Mesenchymal stem cell (in vitro differentiated cells and primary cell): ENCODE measurements around the gene PTPRD.

Source experiments
- DNase-seq: peaks from one replicate; pipeline ENCODE4 v3.0.0-alpha.2; 2013
- H2AFZ ChIP-seq: one replicate; pipeline ENCODE4 v1.6.1; 2013; ENCODE audit warnings: low read depth, mild to moderate bottlenecking, control low read depth, inconsistent platforms, low read length, moderate library complexity
- H2AK5ac ChIP-seq: 2 replicates; pipeline ENCODE4 v1.6.1; 2013; ENCODE audit warnings: low read length, moderate library complexity, mild to moderate bottlenecking, inconsistent platforms; ENCODE audit not compliant: severe bottlenecking
- H2BK120ac ChIP-seq: one replicate; pipeline ENCODE4 v1.6.1; 2013; ENCODE audit warnings: low read depth, mild to moderate bottlenecking, inconsistent platforms, low read length, moderate library complexity
- H2BK12ac ChIP-seq, 2 experiments: one replicate each; pipeline ENCODE4 v1.6.1; 2013; ENCODE audit warnings: inconsistent platforms in 2 of 2, low read length in 2 of 2, mild to moderate bottlenecking in 2 of 2, moderate library complexity in 2 of 2, control low read depth in 1 of 2
- H2BK15ac ChIP-seq: one replicate; pipeline ENCODE4 v1.6.1; 2013; ENCODE audit warnings: mild to moderate bottlenecking, low read depth, inconsistent platforms; ENCODE audit not compliant: poor library complexity, severe bottlenecking
- H2BK5ac ChIP-seq: 2 replicates; pipeline ENCODE4 v1.6.1; 2013; ENCODE audit warnings: low read depth, mild to moderate bottlenecking, low read length, control low read depth, inconsistent platforms; ENCODE audit not compliant: poor library complexity, severe bottlenecking
- H3K14ac ChIP-seq, 2 experiments: one replicate each; pipeline ENCODE4 v1.6.1; 2013; ENCODE audit warnings: inconsistent platforms in 2 of 2, low read length in 2 of 2, control low read depth in 1 of 2, mild to moderate bottlenecking in 1 of 2, moderate library complexity in 1 of 2
- H3K18ac ChIP-seq, 2 experiments: one replicate each; pipeline ENCODE4 v1.6.1; 2013; ENCODE audit warnings: inconsistent platforms in 2 of 2, low read length in 2 of 2, control low read depth in 1 of 2, low read depth in 1 of 2, mild to moderate bottlenecking in 1 of 2
- H3K23ac ChIP-seq, 2 experiments: one replicate each; pipeline ENCODE4 v1.6.1; 2013; ENCODE audit warnings: inconsistent platforms in 2 of 2, low read length in 2 of 2, mild to moderate bottlenecking in 2 of 2, moderate library complexity in 2 of 2, control low read depth in 1 of 2
- H3K27ac ChIP-seq: 2 replicates; pipeline ENCODE4 v1.5.1; 2013; ENCODE audit warnings: mild to moderate bottlenecking, moderate library complexity, low read length, control low read depth, inconsistent platforms; ENCODE audit not compliant: poor library complexity, severe bottlenecking
- H3K27me3 ChIP-seq, 2 experiments: 2 replicates each; pipeline versions ENCODE4 v1.6.1 to v1.7.0; 2013; ENCODE audit warnings: low read length in 2 of 2, mild to moderate bottlenecking in 2 of 2, moderate library complexity in 2 of 2, control low read depth in 1 of 2, inconsistent platforms in 1 of 2; ENCODE audit not compliant: control insufficient read depth in 1 of 2, insufficient read depth in 1 of 2
- H3K36me3 ChIP-seq, 2 experiments: 2 replicates each; pipeline versions ENCODE4 v1.6.1 to v1.7.0; 2013; ENCODE audit warnings: low read length in 2 of 2, control low read depth in 1 of 2, inconsistent platforms in 1 of 2, low read depth in 1 of 2, mild to moderate bottlenecking in 1 of 2; ENCODE audit not compliant: insufficient read depth in 2 of 2, control insufficient read depth in 1 of 2
- H3K4ac ChIP-seq, 2 experiments: one replicate each; pipeline ENCODE4 v1.6.1; 2013; ENCODE audit warnings: inconsistent platforms in 2 of 2, low read length in 2 of 2, mild to moderate bottlenecking in 2 of 2, moderate library complexity in 2 of 2, control low read depth in 1 of 2, low read depth in 1 of 2
- H3K4me1 ChIP-seq: 2 replicates; pipeline ENCODE4 v1.6.1; 2013; ENCODE audit warnings: low read depth, low read length, control low read depth; ENCODE audit not compliant: control insufficient read depth, insufficient read depth
- H3K4me2 ChIP-seq: 2 replicates; pipeline ENCODE4 v1.6.1; 2013; ENCODE audit warnings: low read length, mild to moderate bottlenecking, inconsistent platforms; ENCODE audit not compliant: poor library complexity, severe bottlenecking
- H3K4me3 ChIP-seq, 2 experiments: 2 replicates each; pipeline versions ENCODE4 v1.5.1 to v1.7.0; 2013; ENCODE audit warnings: low read length in 2 of 2, mild to moderate bottlenecking in 2 of 2, control low read depth in 1 of 2, low read depth in 1 of 2; ENCODE audit not compliant: insufficient read depth in 1 of 2
- H3K79me1 ChIP-seq: replicated peaks from 2 replicates; pipeline ENCODE4 v1.6.1; 2013; ENCODE audit warnings: mild to moderate bottlenecking, control low read depth, low read length, inconsistent platforms; ENCODE audit not compliant: poor library complexity, severe bottlenecking
- H3K9ac ChIP-seq: 2 replicates; pipeline ENCODE4 v1.7.0; 2013; ENCODE audit warnings: mild to moderate bottlenecking, low read length, moderate library complexity
- H3K9me3 ChIP-seq: 2 replicates; pipeline ENCODE4 v1.7.0; 2013; ENCODE audit warnings: mild to moderate bottlenecking, low read length; ENCODE audit not compliant: control insufficient read depth
- H4K8ac ChIP-seq: one replicate; pipeline ENCODE4 v1.6.1; 2013; ENCODE audit warnings: inconsistent platforms, mild to moderate bottlenecking, low read length, moderate library complexity
- H4K91ac ChIP-seq: one replicate; pipeline ENCODE4 v1.6.1; 2013; ENCODE audit warnings: mild to moderate bottlenecking, low read length, inconsistent platforms
- WGBS: methylation state at CpG from one replicate; pipeline ENCODE4 v1.1.7; 2013; ENCODE audit warnings: mixed read lengths; 5-methylcytosine and 5-hydroxymethylcytosine counted together

PTPRD gene

DNA sequence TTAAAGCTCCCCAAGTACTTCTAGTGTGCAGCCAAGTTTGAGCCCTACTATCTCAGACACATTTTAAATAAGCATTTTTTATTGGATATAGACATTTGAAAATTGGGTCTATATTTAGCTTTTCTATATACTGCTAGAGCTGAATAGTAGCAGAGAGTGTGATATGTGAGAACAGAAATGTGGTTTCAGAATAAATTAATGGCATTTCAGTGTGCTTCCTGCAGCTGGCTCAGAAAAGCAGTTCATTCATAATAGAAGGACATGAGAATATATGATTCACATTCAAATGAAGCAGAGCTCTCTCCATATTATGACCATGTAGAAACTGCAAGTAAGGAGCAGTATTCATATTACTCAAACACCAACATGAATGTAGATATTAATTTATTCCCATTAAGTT lies 464.0 kb downstream of the PTPRD start:
- H3K23ac ChIP-seq, result no peak overlapping the region
- H4K91ac ChIP-seq, result no peak overlapping the region
- H3K4ac ChIP-seq, result no peak overlapping the region
- H2BK5ac ChIP-seq, result no peak overlapping the region
- no peak overlapping the region for H2BK12ac ChIP-seq
- no peaks in the 10 kb centered on the region for H3K4me1 ChIP-seq
- no peak overlapping the region for H3K4me2 ChIP-seq
- no peak overlapping the region for H2BK120ac ChIP-seq
- H3K36me3 ChIP-seq, result no peaks in the 10 kb centered on the region
- DNase-seq, result no peak
- no peak overlapping the region for H3K27ac ChIP-seq
- no peaks in the 10 kb centered on the region for H3K79me1 ChIP-seq
- H2AK5ac ChIP-seq, result no peak overlapping the region
- no peak overlapping the region for H3K4me3 ChIP-seq
- no peak overlapping the region for H2BK15ac ChIP-seq
- no peak overlapping the region for H3K18ac ChIP-seq
- H3K27me3 ChIP-seq, result no peaks in the 10 kb centered on the region
- no peak overlapping the region for H3K9ac ChIP-seq
- H3K9me3 ChIP-seq, result no peaks in the 10 kb centered on the region
- no peak overlapping the region for H2AFZ ChIP-seq
- no peak overlapping the region for H3K14ac ChIP-seq
- H4K8ac ChIP-seq, result no peak overlapping the region

GRCh38 chr9:10146517-10147331 lies 466.1 kb downstream of the PTPRD start:
- Histone ChIP-seq H4K8ac (no peak overlapping the region), H3K23ac (no peak overlapping the region), H3K79me1 (no peaks in the 10 kb centered on the region), H3K36me3 (no peaks in the 10 kb centered on the region), H3K4ac (no peak overlapping the region), H2BK12ac (no peak overlapping the region), H2BK5ac (no peak overlapping the region), H3K14ac (no peak overlapping the region), H3K9me3 (no peaks in the 10 kb centered on the region), H2BK15ac (no peak overlapping the region), H2AK5ac (no peak overlapping the region), H3K4me3 (no peak overlapping the region), H2BK120ac (no peak overlapping the region), H3K4me1 (no peaks in the 10 kb centered on the region), H3K18ac (no peak overlapping the region), H3K9ac (no peak overlapping the region), H3K4me2 (no peak overlapping the region), H3K27ac (no peak overlapping the region), H4K91ac (no peak overlapping the region), H3K27me3 (no peaks in the 10 kb centered on the region), H2AFZ (no peak overlapping the region)
- WGBS, result 91% methylated on average over 5 of the region's 8 CpGs
- no peak for DNase-seq

- Histone ChIP-seq H2AK5ac (no peak overlapping the region), H4K8ac (no peak overlapping the region), H3K4me1 (no peaks in the 10 kb centered on the region), H2BK5ac (no peak overlapping the region), H2BK15ac (no peak overlapping the region), H3K27ac (no peak overlapping the region), H2AFZ (no peak overlapping the region), H3K4me2 (no peak overlapping the region), H3K27me3 (no peaks in the 10 kb centered on the region), H4K91ac (no peak overlapping the region), H3K9ac (no peak overlapping the region), H2BK120ac (no peak overlapping the region), H3K18ac (no peak overlapping the region), H3K4ac (no peak overlapping the region), H2BK12ac (no peak overlapping the region), H3K79me1 (no peaks in the 10 kb centered on the region), H3K23ac (no peak overlapping the region), H3K36me3 (no peaks in the 10 kb centered on the region), H3K9me3 (no peaks in the 10 kb centered on the region), H3K4me3 (no peak overlapping the region), H3K14ac (no peak overlapping the region)
- 100% methylated on average over 1 of the region's 3 CpGs for WGBS
- no peak for DNase-seq
Observed at GRCh38 chr9:10144355-10144754, 468.4 kb downstream of the PTPRD start.

DNA sequence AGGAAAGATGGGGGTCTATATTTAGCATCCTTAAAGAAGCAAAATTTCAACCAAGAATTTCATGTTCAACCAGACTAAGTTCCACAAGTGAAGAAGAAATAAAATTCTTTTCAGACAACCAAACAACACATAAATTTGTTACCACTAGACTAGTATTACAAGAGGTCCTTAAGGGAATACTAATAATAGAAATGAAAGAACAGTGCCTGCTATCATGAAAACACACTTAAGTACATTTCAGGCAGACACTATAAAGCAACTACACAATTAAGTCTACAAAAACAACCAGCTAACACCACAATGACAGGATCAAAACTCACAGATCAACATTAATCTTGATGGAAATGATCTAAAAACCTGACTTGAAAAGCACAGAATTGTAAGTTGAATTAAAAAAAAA lies 477.2 kb downstream of the PTPRD start:
- no peak overlapping the region for H2AK5ac ChIP-seq
- no peaks in the 10 kb centered on the region for H3K36me3 ChIP-seq
- H2BK120ac ChIP-seq, result no peak overlapping the region
- no peak overlapping the region for H4K8ac ChIP-seq
- H2BK12ac ChIP-seq, result no peak overlapping the region
- no peak overlapping the region for H3K23ac ChIP-seq
- no peak overlapping the region for H2AFZ ChIP-seq
- H3K27me3 ChIP-seq, result no peaks in the 10 kb centered on the region
- no peaks in the 10 kb centered on the region for H3K4me1 ChIP-seq
- DNase-seq, result no peak
- H3K9me3 ChIP-seq, result no peaks in the 10 kb centered on the region
- no peak overlapping the region for H3K27ac ChIP-seq
- H3K9ac ChIP-seq, result no peak overlapping the region
- H2BK15ac ChIP-seq, result no peak overlapping the region
- H2BK5ac ChIP-seq, result no peak overlapping the region
- H3K4ac ChIP-seq, result no peak overlapping the region
- no peak overlapping the region for H3K18ac ChIP-seq
- no peak overlapping the region for H3K14ac ChIP-seq
- H4K91ac ChIP-seq, result no peak overlapping the region
- no peak overlapping the region for H3K4me3 ChIP-seq
- H3K4me2 ChIP-seq, result no peak overlapping the region
- H3K79me1 ChIP-seq, result no peaks in the 10 kb centered on the region
